DND-41 (cell line): ENCODE measurements around the gene CDH11.

Experiments used
- ATAC-seq: fragments of 200-7000 bp; cut with Tn5 transposase; 3 replicates; pipeline ENCODE4 v1.9.1; 2021; ENCODE audit warnings: low read depth; ENCODE audit not compliant: insufficient read depth
- DNase-seq: peaks from one replicate; pipeline ENCODE4 v3.0.0-alpha.2; 2020
- H2AFZ ChIP-seq: 2 replicates; pipeline ENCODE4 v1.6.0; 2012; ENCODE audit warnings: low read depth, low read length
- H3K27ac ChIP-seq: 2 replicates; pipeline ENCODE4 v1.5.1; 2012; ENCODE audit warnings: low read length, inconsistent platforms
- H3K27me3 ChIP-seq: fragments of 200-600 bp; sonication (generic); 2 replicates; pipeline ENCODE4 v1.6.0; 2012; ENCODE audit warnings: low read length, mild to moderate bottlenecking, inconsistent platforms; ENCODE audit not compliant: insufficient read depth, poor library complexity
- H3K36me3 ChIP-seq: 2 replicates; pipeline ENCODE4 v1.5.1; 2012; ENCODE audit warnings: low read length, inconsistent platforms; ENCODE audit not compliant: insufficient read depth
- H3K4me1 ChIP-seq: 2 replicates; pipeline ENCODE4 v1.5.1; 2012; ENCODE audit warnings: mild to moderate bottlenecking, low read length; ENCODE audit not compliant: insufficient read depth
- H3K4me2 ChIP-seq: 2 replicates; pipeline ENCODE4 v1.6.0; 2012; ENCODE audit warnings: mild to moderate bottlenecking, moderate library complexity, low read length, inconsistent platforms; ENCODE audit not compliant: insufficient read depth
- H3K4me3 ChIP-seq, 2 experiments: fragments of 200-600 bp in 1 of 2; shearing (Covaris generic) in 1 of 2; 2 replicates each; pipeline ENCODE4 v1.5.1; 2012 to 2016; ENCODE audit warnings: inconsistent platforms in 2 of 2, low read length in 2 of 2, mild to moderate bottlenecking in 2 of 2, low read depth in 1 of 2, moderate library complexity in 1 of 2
- H3K79me2 ChIP-seq: 2 replicates; pipeline ENCODE4 v1.6.0; 2012; ENCODE audit warnings: low read length, inconsistent platforms; ENCODE audit not compliant: insufficient read depth
- H3K9ac ChIP-seq: 2 replicates; pipeline ENCODE4 v1.6.0; 2012; ENCODE audit warnings: low read depth, mild to moderate bottlenecking, inconsistent platforms, low read length, moderate library complexity
- H3K9me3 ChIP-seq: 2 replicates; pipeline ENCODE4 v1.5.1; 2012; ENCODE audit warnings: low read length, moderate library complexity, mild to moderate bottlenecking, inconsistent platforms; ENCODE audit not compliant: insufficient read depth, severe bottlenecking
- H4K20me1 ChIP-seq: 2 replicates; pipeline ENCODE4 v1.6.0; 2012; ENCODE audit warnings: low read length; ENCODE audit not compliant: insufficient read depth
- EZH2 ChIP-seq: IDR thresholded peaks from 3 replicates; pipeline ENCODE4 v1.6.1; 2012; ENCODE audit warnings: borderline replicate concordance, low read depth, mild to moderate bottlenecking, moderate library complexity, low read length, inconsistent platforms; ENCODE audit not compliant: severe bottlenecking
- TF ChIP-seq, protein P1 (sequence below): IDR thresholded peaks from 2 replicates; pipeline ENCODE4 v1.5.1; 2012; ENCODE audit warnings: borderline replicate concordance, low read length, moderate library complexity, mild to moderate bottlenecking; ENCODE audit not compliant: poor library complexity, severe bottlenecking; ENCODE audit errors: extremely low read depth

CDH11 gene

DNA sequence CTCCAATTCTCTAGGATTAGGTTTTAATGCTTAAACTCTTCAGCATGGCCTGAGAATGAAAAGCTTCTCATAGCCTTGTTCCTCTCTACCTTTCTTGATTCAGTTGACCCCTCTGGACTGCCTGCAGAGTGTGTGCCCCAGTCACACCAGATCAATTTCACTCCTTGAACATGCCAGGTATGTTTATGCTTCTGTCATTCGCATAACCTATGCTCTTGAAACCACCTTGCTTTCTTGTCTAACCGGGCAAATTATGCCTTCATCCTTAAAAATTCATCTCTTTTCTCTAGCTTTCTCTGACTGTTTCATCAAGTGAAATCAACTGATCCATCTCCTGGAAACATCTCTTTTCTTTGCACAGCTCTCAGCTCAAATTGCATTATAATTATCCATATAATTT is 42.3 kb downstream of the CDH11 start:
- DNase-seq (no peak), ATAC-seq (no peak)
- no peak for TF ChIP-seq EZH2
- TF ChIP-seq, protein P1, sequence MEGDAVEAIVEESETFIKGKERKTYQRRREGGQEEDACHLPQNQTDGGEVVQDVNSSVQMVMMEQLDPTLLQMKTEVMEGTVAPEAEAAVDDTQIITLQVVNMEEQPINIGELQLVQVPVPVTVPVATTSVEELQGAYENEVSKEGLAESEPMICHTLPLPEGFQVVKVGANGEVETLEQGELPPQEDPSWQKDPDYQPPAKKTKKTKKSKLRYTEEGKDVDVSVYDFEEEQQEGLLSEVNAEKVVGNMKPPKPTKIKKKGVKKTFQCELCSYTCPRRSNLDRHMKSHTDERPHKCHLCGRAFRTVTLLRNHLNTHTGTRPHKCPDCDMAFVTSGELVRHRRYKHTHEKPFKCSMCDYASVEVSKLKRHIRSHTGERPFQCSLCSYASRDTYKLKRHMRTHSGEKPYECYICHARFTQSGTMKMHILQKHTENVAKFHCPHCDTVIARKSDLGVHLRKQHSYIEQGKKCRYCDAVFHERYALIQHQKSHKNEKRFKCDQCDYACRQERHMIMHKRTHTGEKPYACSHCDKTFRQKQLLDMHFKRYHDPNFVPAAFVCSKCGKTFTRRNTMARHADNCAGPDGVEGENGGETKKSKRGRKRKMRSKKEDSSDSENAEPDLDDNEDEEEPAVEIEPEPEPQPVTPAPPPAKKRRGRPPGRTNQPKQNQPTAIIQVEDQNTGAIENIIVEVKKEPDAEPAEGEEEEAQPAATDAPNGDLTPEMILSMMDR = no peak
- Histone ChIP-seq H2AFZ (no peak overlapping the region), H3K4me2 (no peak overlapping the region), H3K9me3 (no peaks in the 10 kb centered on the region), H3K4me1 (no peaks in the 10 kb centered on the region), H4K20me1 (no peaks in the 10 kb centered on the region), H3K79me2 (no peaks in the 10 kb centered on the region), H3K27ac (no peak overlapping the region), H3K36me3 (no peaks in the 10 kb centered on the region), H3K9ac (no peak overlapping the region), H3K4me3 (no peak overlapping the region), H3K27me3 (no peaks in the 10 kb centered on the region)

DNA sequence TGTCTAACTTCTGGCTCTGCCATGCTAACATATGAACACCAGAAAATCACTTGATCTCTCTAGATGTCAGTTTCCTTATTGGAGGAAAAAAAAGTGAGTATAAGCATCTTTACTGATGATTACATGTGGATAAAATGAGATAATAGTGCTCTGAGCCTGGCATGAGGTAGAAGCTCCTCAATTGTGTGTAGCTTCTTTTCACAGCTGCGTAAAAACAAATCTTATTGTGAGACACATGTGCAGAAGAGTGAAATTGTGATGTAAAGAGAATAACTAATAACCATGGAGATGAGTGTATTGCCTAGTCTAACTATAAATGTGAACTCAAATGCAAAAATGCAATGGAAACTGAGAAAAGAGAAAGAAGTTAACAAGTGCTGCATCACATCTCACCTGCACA is 44.7 kb downstream of the CDH11 start:
- Histone ChIP-seq H3K27me3 (no peaks in the 10 kb centered on the region), H3K9me3 (no peaks in the 10 kb centered on the region), H3K4me2 (no peak overlapping the region), H3K9ac (no peak overlapping the region), H3K4me1 (no peaks in the 10 kb centered on the region), H2AFZ (no peak overlapping the region), H3K4me3 (no peak overlapping the region), H3K79me2 (no peaks in the 10 kb centered on the region), H3K36me3 (no peaks in the 10 kb centered on the region), H4K20me1 (no peaks in the 10 kb centered on the region), H3K27ac (no peak overlapping the region)
- DNase-seq = no peak
- TF ChIP-seq, protein P1 = no peak
- no peak for TF ChIP-seq EZH2
- no peak for ATAC-seq

DNA sequence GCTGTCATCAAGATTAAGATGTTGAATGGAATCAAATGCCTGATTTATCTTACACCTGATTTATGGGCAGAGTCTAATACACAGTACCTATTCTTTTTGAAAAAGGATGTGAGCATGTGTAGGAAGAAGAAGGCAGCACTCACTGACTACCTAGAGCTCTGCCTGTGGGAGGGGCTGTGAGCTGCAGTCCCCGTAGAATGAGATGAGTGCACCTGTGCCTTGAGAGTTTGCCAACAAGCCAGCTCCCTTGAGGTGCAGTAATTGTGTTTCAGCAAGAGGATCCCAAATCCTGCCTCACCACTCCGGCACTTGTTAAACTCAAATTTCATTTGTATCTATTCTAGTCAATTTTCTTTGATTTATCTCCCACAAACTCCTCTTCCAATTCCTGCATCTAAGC is 46.0 kb downstream of the CDH11 start:
- no peak for TF ChIP-seq EZH2
- TF ChIP-seq, protein P1 = no peak
- Histone ChIP-seq H4K20me1 (no peaks in the 10 kb centered on the region), H3K27ac (no peak overlapping the region), H3K9me3 (no peaks in the 10 kb centered on the region), H3K9ac (no peak overlapping the region), H3K4me2 (no peak overlapping the region), H3K4me1 (no peaks in the 10 kb centered on the region), H2AFZ (no peak overlapping the region), H3K36me3 (no peaks in the 10 kb centered on the region), H3K27me3 (no peaks in the 10 kb centered on the region), H3K4me3 (no peak overlapping the region), H3K79me2 (no peaks in the 10 kb centered on the region)
- ATAC-seq (no peak), DNase-seq (no peak)
